Activated CD4-positive, alpha-beta T cell treated with anti-CD3 and anti-CD28 coated beads, Interleukin-2, amount 50 U/mL, for 24 hours (primary cell): ENCODE measurements around the gene IRF6.

Experiments
- DNase-seq, 2 donors: peaks; one replicate each; pipeline ENCODE4 v3.0.0-alpha.2; 2020; ENCODE audit warnings: low read depth in 1 of 2, low spot score in 1 of 2

The IRF6 gene

GRCh38 chr1:209805875-209806760 lies at the start of gene IRF6:
Gene IRF6 (minus strand): TSS chr1:209806142. CDS start chr1:209801413, 4,729 bp downstream.
- DNase-seq: peak in 1 of 2 donors; percentile 33

GRCh38 chr1:209855623-209856022 lies 49.7 kb upstream of the IRF6 start:
- DNase-seq: no peak

GRCh38 chr1:209855006-209855405 lies 49.1 kb upstream of the IRF6 start:
- DNase-seq: no peak

- no peak for DNase-seq
These were observed 48.3 kb upstream of the IRF6 start for GRCh38 chr1:209854196-209854595.

GRCh38 chr1:209853676-209854075 lies 47.7 kb upstream of the IRF6 start:
- no peak for DNase-seq

- no peak for DNase-seq
These were observed 44.5 kb upstream of the IRF6 start for GRCh38 chr1:209850342-209850979.

- DNase-seq: no peak
These were observed 43.4 kb upstream of the IRF6 start for GRCh38 chr1:209849388-209849787.

- no peak for DNase-seq
These were observed 39.4 kb upstream of the IRF6 start for GRCh38 chr1:209845408-209845725.

GRCh38 chr1:209844695-209845407 lies 38.9 kb upstream of the IRF6 start:
- DNase-seq: no peak

GRCh38 chr1:209840611-209841010 lies 34.7 kb upstream of the IRF6 start:
- no peak for DNase-seq

GRCh38 chr1:209839875-209840546 lies 34.1 kb upstream of the IRF6 start:
- peak in 1 of 2 donors; percentile 17 for DNase-seq

GRCh38 chr1:209838537-209838936 lies 32.6 kb upstream of the IRF6 start:
- no peak for DNase-seq

GRCh38 chr1:209837671-209838070 lies 31.7 kb upstream of the IRF6 start:
- DNase-seq: no peak

- no peak for DNase-seq
These were observed 29.9 kb upstream of the IRF6 start for GRCh38 chr1:209835782-209836298.

- DNase-seq: no peak
These were observed 25.7 kb upstream of the IRF6 start for GRCh38 chr1:209831615-209832014.

GRCh38 chr1:209830722-209831121 lies 24.8 kb upstream of the IRF6 start:
- DNase-seq: no peak

GRCh38 chr1:209829716-209830115 lies 23.8 kb upstream of the IRF6 start:
- DNase-seq: no peak

GRCh38 chr1:209827384-209828262 lies 21.7 kb upstream of the IRF6 start, which contains the start of gene UTP25:
Gene UTP25 (plus strand): TSS chr1:209827972. CDS start chr1:209828064, 92 bp downstream.
- DNase-seq: peak; percentile 78 to 91

- no peak for DNase-seq
These were observed 19.9 kb upstream of the IRF6 start for GRCh38 chr1:209825591-209826434.
